22Rv1 (cell line): ENCODE results near the gene GAS2L3.
"Not testable (repeated sequence)": the region's sequence is repeated elsewhere in the genome, so short reads cannot be mapped to it uniquely, and the experiment has no call there.

Source experiments
- ZFX ChIP-seq: fragments of 450-650 bp; IDR thresholded peaks from 2 replicates; pipeline ENCODE4 v1.6.1; 2017; ENCODE audit warnings: antibody characterized with exemption, borderline replicate concordance
- TF ChIP-seq, protein P1 (sequence below): fragments of 450-650 bp; IDR thresholded peaks from 2 replicates; pipeline ENCODE4 v1.5.1; 2017; ENCODE audit warnings: mild to moderate bottlenecking

DNA sequence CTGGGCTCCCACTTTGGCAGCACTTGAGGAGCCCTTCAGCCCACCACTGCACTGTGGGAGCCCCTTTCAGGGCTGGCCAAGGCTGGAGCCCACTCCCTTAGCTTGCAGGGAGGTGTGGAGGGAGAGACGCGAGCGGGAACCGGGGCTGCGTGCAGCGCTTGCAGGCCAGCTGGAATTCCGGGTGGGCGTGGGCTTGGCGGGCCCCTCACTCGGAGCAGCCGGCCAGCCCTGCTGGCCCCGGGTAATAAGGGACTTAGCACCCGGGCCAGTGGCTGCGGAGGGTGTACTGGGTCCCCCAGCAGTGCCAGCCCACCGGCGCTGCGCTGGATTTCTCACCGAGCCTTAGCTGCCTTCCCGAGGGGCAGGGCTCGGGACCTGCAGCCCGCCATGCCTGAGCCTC lies 14.2 kb upstream of the GAS2L3 start:
- TF ChIP-seq, protein P1, sequence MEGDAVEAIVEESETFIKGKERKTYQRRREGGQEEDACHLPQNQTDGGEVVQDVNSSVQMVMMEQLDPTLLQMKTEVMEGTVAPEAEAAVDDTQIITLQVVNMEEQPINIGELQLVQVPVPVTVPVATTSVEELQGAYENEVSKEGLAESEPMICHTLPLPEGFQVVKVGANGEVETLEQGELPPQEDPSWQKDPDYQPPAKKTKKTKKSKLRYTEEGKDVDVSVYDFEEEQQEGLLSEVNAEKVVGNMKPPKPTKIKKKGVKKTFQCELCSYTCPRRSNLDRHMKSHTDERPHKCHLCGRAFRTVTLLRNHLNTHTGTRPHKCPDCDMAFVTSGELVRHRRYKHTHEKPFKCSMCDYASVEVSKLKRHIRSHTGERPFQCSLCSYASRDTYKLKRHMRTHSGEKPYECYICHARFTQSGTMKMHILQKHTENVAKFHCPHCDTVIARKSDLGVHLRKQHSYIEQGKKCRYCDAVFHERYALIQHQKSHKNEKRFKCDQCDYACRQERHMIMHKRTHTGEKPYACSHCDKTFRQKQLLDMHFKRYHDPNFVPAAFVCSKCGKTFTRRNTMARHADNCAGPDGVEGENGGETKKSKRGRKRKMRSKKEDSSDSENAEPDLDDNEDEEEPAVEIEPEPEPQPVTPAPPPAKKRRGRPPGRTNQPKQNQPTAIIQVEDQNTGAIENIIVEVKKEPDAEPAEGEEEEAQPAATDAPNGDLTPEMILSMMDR, result not testable (repeated sequence)
- not testable (repeated sequence) for TF ChIP-seq ZFX
